Transverse colon (tissue), 4 donors: ENCODE results near the gene BAIAP2L2. TPM values are rescaled to one million over a fixed set of nuclear protein-coding genes. Genes with fewer than 3 reads are reported as not detected.
A peak's percentile ranks its signal among the peaks of the same experiment; 100 is the strongest.
"Not testable (repeated sequence)": the region's sequence is repeated elsewhere in the genome, so short reads cannot be mapped to it uniquely, and the experiment has no call there.

Experiments used
- DNase-seq: peaks from one replicate; pipeline ENCODE4 v3.0.0-alpha.2; 2019
- H3K27ac ChIP-seq, 4 donors: fragments of 200-600 bp; sonication (generic); 2 replicates each; pipeline ENCODE4 v1.5.1; 2016 to 2018; ENCODE audit warnings: inconsistent platforms in 4 of 4
- H3K27me3 ChIP-seq: fragments of 200-600 bp; sonication (generic); 2 replicates; pipeline ENCODE4 v1.5.1; 2017; ENCODE audit warnings: inconsistent platforms
- H3K36me3 ChIP-seq, 4 donors: fragments of 200-600 bp; sonication (generic); 2 replicates each; pipeline ENCODE4 v1.5.1; 2017 to 2019; ENCODE audit warnings: inconsistent platforms in 4 of 4
- H3K4me1 ChIP-seq, 4 donors: fragments of 200-600 bp; sonication (generic); 2 replicates each; pipeline ENCODE4 v1.5.1; 2017 to 2020; ENCODE audit warnings: inconsistent platforms in 4 of 4
- H3K4me3 ChIP-seq, 4 donors: fragments of 200-600 bp; sonication (generic); 1 replicate in 1 of 4; 2 replicates in 3 of 4; pipeline versions ENCODE4 v1.5.1 to v1.6.1; 2017 to 2019; ENCODE audit warnings: inconsistent platforms in 4 of 4
- H3K9me3 ChIP-seq, 2 donors: fragments of 200-600 bp; sonication (generic); 2 replicates each; pipeline ENCODE4 v1.5.1; 2017 to 2019; ENCODE audit warnings: inconsistent platforms in 2 of 2
- CTCF ChIP-seq, 5 experiments: fragments of 200-600 bp in 3 of 5; fragments of 450-650 bp in 2 of 5; sonication (generic) in 3 of 5; IDR thresholded peaks; 1 replicate in 2 of 5; 2 replicates in 3 of 5; pipeline ENCODE4 v1.5.1; 2016 to 2017; ENCODE audit warnings: antibody characterized with exemption in 5 of 5, inconsistent platforms in 3 of 5, mild to moderate bottlenecking in 2 of 5, moderate library complexity in 1 of 5
- EP300 ChIP-seq: sonication (generic); formaldehyde crosslinking; IDR thresholded peaks from one replicate; pipeline ENCODE4 v1.6.1; 2017; ENCODE audit warnings: antibody characterized with exemption, low read depth
- POLR2A ChIP-seq: fragments of 450-650 bp; IDR thresholded peaks from one replicate; pipeline ENCODE4 v1.6.1; 2016; ENCODE audit warnings: antibody characterized with exemption, mild to moderate bottlenecking, moderate library complexity
- POLR2AphosphoS5 ChIP-seq, 3 donors: sonication (generic); formaldehyde crosslinking; IDR thresholded peaks; one replicate each; pipeline ENCODE4 v1.6.1; 2016; ENCODE audit warnings: antibody characterized with exemption in 3 of 3
- WGBS, 2 donors: methylation state at CpG; one replicate each; pipeline ENCODE4 v1.1.5; 2018; ENCODE audit warnings: low coverage in 1 of 2; 5-methylcytosine and 5-hydroxymethylcytosine counted together
- in situ Hi-C, 4 donors: fragments of 200-750 bp; cut with MboI; loops; one replicate each; pipeline versions ENCODE4 v1.15.0 to v1.15.1; 2017; ENCODE audit warnings: low sequenced_read_pairs in 3 of 4, low pct_ligation_motif_present in 1 of 4, low pct_unique_long_range_greater_than_20kb in 1 of 4
- intact Hi-C: fragments of 100-400 bp; cut with DNase I; formaldehyde crosslinking; loops from one replicate; pipeline ENCODE4 v1.15.1; 2023; ENCODE audit warnings: low total_unique reads
- total RNA-seq, 4 donors: library from RNA; depleted of rRNA; stranded (reverse); fragments of >200 nt; gene quantifications; one replicate each; pipeline ENCODE4 v1.1.0, GENCODE V29; 2016

BAIAP2L2 gene
- total RNA-seq, 4 donors from 2014 or later: 106 to 337 (median 127) TPM

- Histone ChIP-seq H3K27ac (no peak overlapping the region), H3K4me1 (peaks cover 4 to 22% (median 21%) of the 10 kb centered on the region in 4 donors), H3K4me3 (peak overlapping the region in 3 of 4 donors; percentile 12 to 45 (median 34)), H3K36me3 (no peaks in the 10 kb centered on the region), H3K27me3 (peaks cover 27% of the 10 kb centered on the region), H3K9me3 (no peaks in the 10 kb centered on the region)
- peak; percentile 22 for DNase-seq
- in situ Hi-C loops (no loop called here), intact Hi-C loops (no loop called here)
- no peak for TF ChIP-seq CTCF (IDR thresholded peaks at IDR 0.05)
- TF ChIP-seq POLR2AphosphoS5 (IDR thresholded peaks at IDR 0.05): peak in 1 of 3 donors; percentile 9
- WGBS, 2 donors: 15 to 32% methylated on average over 13 to 50 of the region's 110 CpGs
Observed at GRCh38 chr22:38080850-38081635, 29.4 kb downstream of the BAIAP2L2 start.

- H3K4me1 ChIP-seq: peaks cover 4 to 22% (median 21%) of the 10 kb centered on the region in 4 donors
- peak overlapping the region in 2 of 4 donors; percentile 34 to 45 for H3K4me3 ChIP-seq
- in situ Hi-C loops: no loop called here
- WGBS, 2 donors: 72 to 81% methylated on average over 2 to 9 of the region's 11 CpGs
- no peak overlapping the region for H3K27ac ChIP-seq
- peaks cover 27% of the 10 kb centered on the region for H3K27me3 ChIP-seq
- intact Hi-C loops: no loop called here
- TF ChIP-seq CTCF (IDR thresholded peaks at IDR 0.05): no peak
- TF ChIP-seq POLR2A: no peak
- no peak for TF ChIP-seq EP300
- DNase-seq: no peak
- no peaks in the 10 kb centered on the region for H3K36me3 ChIP-seq
- H3K9me3 ChIP-seq: no peaks in the 10 kb centered on the region
Observed at GRCh38 chr22:38080474-38080849, 30.0 kb downstream of the BAIAP2L2 start.

DNA sequence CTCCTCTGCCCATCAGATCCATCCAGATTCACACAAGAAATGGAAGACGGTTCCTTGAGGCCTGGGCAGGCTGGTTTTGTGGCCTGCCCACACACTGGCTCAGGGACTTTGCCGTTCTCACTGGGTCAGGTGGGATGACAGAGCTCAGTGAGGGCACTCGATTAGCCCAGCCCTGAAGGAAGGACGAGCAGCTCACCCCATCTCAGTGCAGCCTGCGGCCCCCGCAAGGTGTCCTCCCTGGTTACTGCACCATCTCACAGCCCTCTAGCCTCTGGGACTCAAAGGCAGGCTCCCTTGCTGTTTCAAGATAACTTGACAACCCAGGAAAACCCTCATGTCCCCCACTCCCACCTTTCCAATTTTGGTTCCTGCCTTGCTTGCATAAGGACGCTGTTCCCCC is 30.7 kb downstream of the BAIAP2L2 start:
- no peaks in the 10 kb centered on the region for H3K9me3 ChIP-seq
- peaks cover 0 to 5% (median 0%) of the 10 kb centered on the region in 4 donors for H3K36me3 ChIP-seq
- 83 to 92% methylated on average over 1 to 7 of the region's 7 CpGs for WGBS, 2 donors
- TF ChIP-seq POLR2AphosphoS5 (IDR thresholded peaks at IDR 0.05) (no peak), POLR2A (no peak), EP300 (no peak), CTCF (IDR thresholded peaks at IDR 0.05) (no peak)
- H3K4me3 ChIP-seq: no peak overlapping the region
- DNase-seq: no peak
- H3K27me3 ChIP-seq: peaks cover 27% of the 10 kb centered on the region
- H3K27ac ChIP-seq: no peak overlapping the region
- intact Hi-C loops (no loop called here), in situ Hi-C loops (no loop called here)
- H3K4me1 ChIP-seq: peaks cover 4 to 22% (median 21%) of the 10 kb centered on the region in 4 donors

GRCh38 chr22:38079208-38079607 is 31.3 kb downstream of the BAIAP2L2 start:
- H3K4me3 ChIP-seq, DNase-seq, H3K27ac ChIP-seq, H3K9me3 ChIP-seq, in situ Hi-C loops, intact Hi-C loops: not testable (repeated sequence)
- Histone ChIP-seq H3K4me1 (peaks cover 4 to 22% (median 21%) of the 10 kb centered on the region in 4 donors), H3K27me3 (peaks cover 27% of the 10 kb centered on the region), H3K36me3 (peaks cover 0 to 11% (median 0%) of the 10 kb centered on the region in 4 donors)
- 91 to 100% methylated on average over 1 to 2 of the region's 2 CpGs for WGBS, 2 donors
